Liver (tissue), 9 donors: ENCODE results near the gene PUS10. TPM values are rescaled to one million over a fixed set of nuclear protein-coding genes. Genes with fewer than 3 reads are reported as not detected.

Source experiments
- DNase-seq: peaks from one replicate; pipeline ENCODE4 v3.0.0-alpha.2; 2017; ENCODE audit warnings: low spot score
- H3K27ac ChIP-seq, 2 donors: one replicate each; pipeline ENCODE4 v1.7.0; 2013; ENCODE audit warnings: inconsistent platforms in 2 of 2, low read length in 2 of 2, control low read depth in 1 of 2, low read depth in 1 of 2, mild to moderate bottlenecking in 1 of 2
- H3K27me3 ChIP-seq, 4 donors: one replicate each; pipeline versions ENCODE4 v1.6.1 to v1.7.0; 2013; ENCODE audit warnings: low read length in 3 of 4, inconsistent platforms in 1 of 4, mild to moderate bottlenecking in 1 of 4, moderate library complexity in 1 of 4; ENCODE audit not compliant: control insufficient read depth in 4 of 4, insufficient read depth in 4 of 4
- H3K36me3 ChIP-seq, 4 donors: one replicate each; pipeline versions ENCODE4 v1.6.1 to v1.7.0; 2013; ENCODE audit warnings: low read length in 3 of 4, mild to moderate bottlenecking in 3 of 4, low read depth in 1 of 4, moderate library complexity in 1 of 4; ENCODE audit not compliant: control insufficient read depth in 4 of 4, insufficient read depth in 3 of 4
- H3K4me1 ChIP-seq, 4 donors: one replicate each; pipeline versions ENCODE4 v1.6.1 to v1.7.0; 2013; ENCODE audit warnings: low read length in 3 of 4, mild to moderate bottlenecking in 3 of 4, moderate library complexity in 1 of 4; ENCODE audit not compliant: control insufficient read depth in 4 of 4, insufficient read depth in 4 of 4
- H3K4me3 ChIP-seq, 3 donors: one replicate each; pipeline versions ENCODE4 v1.6.1 to v1.7.0; 2013; ENCODE audit warnings: low read length in 3 of 3, control low read depth in 1 of 3, low read depth in 1 of 3, mild to moderate bottlenecking in 1 of 3
- H3K9ac ChIP-seq, 2 donors: one replicate each; pipeline ENCODE4 v1.7.0; 2013; ENCODE audit warnings: low read length in 2 of 2, mild to moderate bottlenecking in 2 of 2, moderate library complexity in 2 of 2, control low read depth in 1 of 2, low read depth in 1 of 2
- H3K9me3 ChIP-seq, 4 donors: one replicate each; pipeline versions ENCODE4 v1.6.1 to v1.7.0; 2013; ENCODE audit warnings: low read length in 3 of 4; ENCODE audit not compliant: control insufficient read depth in 4 of 4
- ATF3 ChIP-seq: IDR thresholded peaks from 2 replicates; pipeline ENCODE4 v1.6.1; 2016; ENCODE audit warnings: antibody characterized with exemption
- CTCF ChIP-seq: fragments of 150-350 bp; IDR thresholded peaks from 2 replicates; pipeline ENCODE4 v1.5.1; 2017; ENCODE audit warnings: improper control_type of control experiment, low read depth, low read length; ENCODE audit not compliant: missing input control
- EGR1 ChIP-seq, 2 donors: IDR thresholded peaks; 2 replicates each; pipeline ENCODE4 v1.6.1; 2016 to 2018; ENCODE audit warnings: antibody characterized with exemption in 2 of 2, low read depth in 2 of 2
- FOXA1 ChIP-seq: IDR thresholded peaks from 2 replicates; pipeline ENCODE4 v1.6.1; 2016; ENCODE audit warnings: antibody characterized with exemption
- FOXA2 ChIP-seq: IDR thresholded peaks from 2 replicates; pipeline ENCODE4 v1.6.1; 2016; ENCODE audit warnings: antibody characterized with exemption
- GABPA ChIP-seq, 2 donors: IDR thresholded peaks in 1 of 2; conservative IDR thresholded peaks in 1 of 2; 2 replicates each; pipeline ENCODE4 v1.6.1; 2016; ENCODE audit warnings: antibody characterized with exemption in 2 of 2, mild to moderate bottlenecking in 1 of 2, moderate library complexity in 1 of 2
- HNF4A ChIP-seq, 2 donors: conservative IDR thresholded peaks; 2 replicates each; pipeline ENCODE4 v1.6.1; 2016; ENCODE audit warnings: antibody characterized with exemption in 2 of 2, mild to moderate bottlenecking in 2 of 2
- HNF4G ChIP-seq: IDR thresholded peaks from 2 replicates; pipeline ENCODE4 v1.6.1; 2016; ENCODE audit warnings: antibody characterized with exemption
- JUND ChIP-seq, 2 donors: IDR thresholded peaks; 2 replicates each; pipeline ENCODE4 v1.6.1; 2016; ENCODE audit warnings: antibody characterized with exemption in 2 of 2
- MAX ChIP-seq: IDR thresholded peaks from 2 replicates; pipeline ENCODE4 v1.6.1; 2016; ENCODE audit warnings: antibody characterized with exemption
- NR2F2 ChIP-seq: IDR thresholded peaks from 2 replicates; pipeline ENCODE4 v1.6.1; 2016; ENCODE audit warnings: antibody characterized with exemption
- RAD21 ChIP-seq, 2 donors: IDR thresholded peaks; 2 replicates each; pipeline ENCODE4 v1.6.1; 2016; ENCODE audit warnings: antibody characterized with exemption in 2 of 2, mild to moderate bottlenecking in 2 of 2
- REST ChIP-seq: IDR thresholded peaks from 2 replicates; pipeline ENCODE4 v1.6.1; 2016; ENCODE audit warnings: antibody characterized with exemption, mild to moderate bottlenecking
- RXRA ChIP-seq, 2 donors: IDR thresholded peaks; 2 replicates each; pipeline ENCODE4 v1.6.1; 2017 to 2018; ENCODE audit warnings: antibody characterized with exemption in 2 of 2, mild to moderate bottlenecking in 1 of 2
- TAF1 ChIP-seq: conservative IDR thresholded peaks from 2 replicates; pipeline ENCODE4 v1.6.1; 2016; ENCODE audit warnings: antibody characterized with exemption, mild to moderate bottlenecking
- YY1 ChIP-seq: IDR thresholded peaks from 2 replicates; pipeline ENCODE4 v1.6.1; 2016; ENCODE audit warnings: antibody characterized with exemption, mild to moderate bottlenecking
- ZBTB33 ChIP-seq: IDR thresholded peaks from 2 replicates; pipeline ENCODE4 v1.6.1; 2016; ENCODE audit warnings: antibody characterized with exemption
- WGBS: extraction: QIAGEN DNeasy Blood & Tissue Kit; methylation state at CpG from one replicate; pipeline ENCODE4 v1.1.7; 2013; 5-methylcytosine and 5-hydroxymethylcytosine counted together
- polyA plus RNA-seq, 2 donors: library from polyadenylated mRNA; stranded (reverse) in 1 of 2; unstranded in 1 of 2; fragments of 200-250 nt in 1 of 2; fragments of >200 nt in 1 of 2; fragmentation: Nextera tagmentation in 1 of 2; extraction: Ambion mirVana in 1 of 2; gene quantifications; one replicate each; pipeline versions ENCODE4 v1.2.1 to v1.2.3, GENCODE V29; 2013 to 2015
- total RNA-seq, 2 donors: library from RNA; depleted of rRNA; stranded (reverse); fragments of >200 nt; gene quantifications; one replicate each; pipeline ENCODE4 v1.2.3, GENCODE V29; 2014
- donor health status: healthy.
- donor health status: healthy.
- donor health status: healthy.
- donor health status: healthy.
- donor health status: healthy.

PUS10 gene
- total and polyA plus RNA-seq, 4 donors: 4.3 to 19.6 (median 6.4) TPM

GRCh38 chr2:60926741-60927552, 91.1 kb downstream of the PUS10 start:
- Histone ChIP-seq H3K36me3 (peaks cover 3 to 22% (median 15%) of the 10 kb centered on the region in 4 donors), H3K27ac (peak overlapping the region in 1 of 2 donors; percentile 70), H3K27me3 (no peaks in the 10 kb centered on the region), H3K4me3 (no peak overlapping the region), H3K9ac (no peak overlapping the region), H3K4me1 (no peaks in the 10 kb centered on the region), H3K9me3 (no peaks in the 10 kb centered on the region)
- 89% methylated on average over 3 of the region's 3 CpGs for WGBS
- TF ChIP-seq JUND (IDR thresholded peaks at IDR 0.05) (no peak), MAX (no peak), RXRA (IDR thresholded peaks at IDR 0.05) (no peak), YY1 (no peak), ZBTB33 (no peak), HNF4A (conservative IDR thresholded peaks at IDR 0.05) (no peak), TAF1 (no peak), RAD21 (IDR thresholded peaks at IDR 0.05) (no peak), FOXA2 (no peak), EGR1 (IDR thresholded peaks at IDR 0.05; ENCODE audit: low read depth in 2 of 2) (no peak), CTCF (no peak), ATF3 (no peak), HNF4G (no peak), NR2F2 (no peak), FOXA1 (no peak), REST (no peak), GABPA (IDR thresholded peaks at IDR 0.05 in 1 of 2, conservative IDR thresholded peaks at IDR 0.05 in 1 of 2) (no peak)
- DNase-seq: no peak
